Measurements from ENCODE around the gene MTA3. TPM values are rescaled to one million over a fixed set of nuclear protein-coding genes. Genes with fewer than 3 reads are reported as not detected.

MTA3 gene
- total RNA-seq, 3 donors from 2014 or later: 31.4 to 58.0 (median 49.2) TPM

GRCh38 chr2:42789751-42790150 is 221.3 kb downstream of the MTA3 start:
- Histone ChIP-seq H3K4me3 (no peak overlapping the region), H3K4me1 (peaks cover 0 to 3% of the 10 kb centered on the region in 2 donors), H3K9me3 (no peaks in the 10 kb centered on the region), H3K27ac (no peak overlapping the region), H3K27me3 (no peaks in the 10 kb centered on the region), H3K36me3 (no peaks in the 10 kb centered on the region)
- intact Hi-C loops (cut with DNase I; ENCODE audit: low total_unique reads): no loop called here
- no peak for DNase-seq (ENCODE audit: low spot score in 2 of 2)
- no peak for TF ChIP-seq POLR2A (IDR thresholded peaks at IDR 0.05)
- TF ChIP-seq POLR2AphosphoS5 (IDR thresholded peaks at IDR 0.05): no peak

DNA sequence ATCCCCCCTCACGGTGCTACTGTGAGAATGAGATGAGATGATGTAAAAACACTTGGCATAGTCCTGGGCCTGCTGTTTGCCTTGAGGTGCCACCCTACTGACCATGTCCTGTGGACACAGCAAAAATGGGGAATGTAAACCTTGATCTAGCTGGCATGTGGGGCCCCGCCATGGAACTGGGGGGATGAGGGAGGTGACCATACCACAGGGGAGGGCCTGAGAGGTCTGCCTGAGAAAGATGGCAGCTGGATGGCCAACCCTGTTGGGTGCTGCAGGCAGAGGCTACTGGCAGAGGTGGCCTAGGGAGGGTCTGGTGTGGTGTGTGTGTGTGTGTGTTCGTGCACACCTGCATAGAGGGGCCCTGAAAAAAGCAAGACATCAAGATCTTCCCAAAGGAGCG is 223.2 kb downstream of the MTA3 start:
- intact Hi-C loops (cut with DNase I; ENCODE audit: low total_unique reads): no loop called here
- Histone ChIP-seq H3K36me3 (no peaks in the 10 kb centered on the region), H3K4me1 (peaks cover 0 to 3% of the 10 kb centered on the region in 2 donors), H3K4me3 (peak overlapping the region; percentile 58 to 67 (median 66)), H3K27ac (peak overlapping the region; percentile 89 to 91), H3K9me3 (no peaks in the 10 kb centered on the region), H3K27me3 (no peaks in the 10 kb centered on the region)
- no peak for DNase-seq (ENCODE audit: low spot score in 2 of 2)
- TF ChIP-seq POLR2AphosphoS5 (IDR thresholded peaks at IDR 0.05) (no peak), POLR2A (IDR thresholded peaks at IDR 0.05) (no peak)
- TF ChIP-seq, protein P1, sequence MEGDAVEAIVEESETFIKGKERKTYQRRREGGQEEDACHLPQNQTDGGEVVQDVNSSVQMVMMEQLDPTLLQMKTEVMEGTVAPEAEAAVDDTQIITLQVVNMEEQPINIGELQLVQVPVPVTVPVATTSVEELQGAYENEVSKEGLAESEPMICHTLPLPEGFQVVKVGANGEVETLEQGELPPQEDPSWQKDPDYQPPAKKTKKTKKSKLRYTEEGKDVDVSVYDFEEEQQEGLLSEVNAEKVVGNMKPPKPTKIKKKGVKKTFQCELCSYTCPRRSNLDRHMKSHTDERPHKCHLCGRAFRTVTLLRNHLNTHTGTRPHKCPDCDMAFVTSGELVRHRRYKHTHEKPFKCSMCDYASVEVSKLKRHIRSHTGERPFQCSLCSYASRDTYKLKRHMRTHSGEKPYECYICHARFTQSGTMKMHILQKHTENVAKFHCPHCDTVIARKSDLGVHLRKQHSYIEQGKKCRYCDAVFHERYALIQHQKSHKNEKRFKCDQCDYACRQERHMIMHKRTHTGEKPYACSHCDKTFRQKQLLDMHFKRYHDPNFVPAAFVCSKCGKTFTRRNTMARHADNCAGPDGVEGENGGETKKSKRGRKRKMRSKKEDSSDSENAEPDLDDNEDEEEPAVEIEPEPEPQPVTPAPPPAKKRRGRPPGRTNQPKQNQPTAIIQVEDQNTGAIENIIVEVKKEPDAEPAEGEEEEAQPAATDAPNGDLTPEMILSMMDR (IDR thresholded peaks at IDR 0.05): no peak

DNA sequence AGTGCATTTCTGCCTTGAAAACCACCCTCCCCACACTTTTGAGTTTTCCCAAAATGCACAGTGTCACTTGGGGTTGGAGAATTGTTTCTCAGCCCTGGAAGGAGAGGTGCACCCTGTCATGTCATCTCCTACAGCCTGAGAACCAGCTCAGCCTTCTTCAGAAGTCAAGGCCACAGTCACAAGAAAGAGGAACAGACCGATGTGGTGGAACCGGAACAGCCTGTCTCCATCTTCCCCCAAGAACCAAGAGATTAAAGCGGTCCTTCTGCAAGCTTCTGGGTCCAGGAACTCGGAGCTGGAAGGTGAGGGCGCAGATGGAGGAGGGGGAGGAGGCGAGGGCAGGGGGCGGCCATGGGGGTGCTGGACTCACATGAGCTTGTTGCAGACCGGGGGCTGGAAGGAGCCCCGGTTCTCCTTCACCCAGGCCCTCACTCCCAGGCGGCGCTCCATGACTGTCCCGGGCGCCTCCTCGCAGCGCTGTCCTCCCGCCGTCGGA is 223.7 kb downstream of the MTA3 start:
- Histone ChIP-seq H3K27me3 (no peaks in the 10 kb centered on the region), H3K4me1 (peaks cover 0 to 3% of the 10 kb centered on the region in 2 donors), H3K9me3 (no peaks in the 10 kb centered on the region), H3K36me3 (no peaks in the 10 kb centered on the region), H3K27ac (peak overlapping the region; percentile 89 to 91), H3K4me3 (peak overlapping the region; percentile 58 to 67 (median 66))
- TF ChIP-seq POLR2A (IDR thresholded peaks at IDR 0.05): no peak
- TF ChIP-seq, protein P1 (IDR thresholded peaks at IDR 0.05): no peak
- no peak for TF ChIP-seq POLR2AphosphoS5 (IDR thresholded peaks at IDR 0.05)
- intact Hi-C loops (cut with DNase I; ENCODE audit: low total_unique reads): no loop called here
- DNase-seq (ENCODE audit: low spot score in 2 of 2): no peak

DNA sequence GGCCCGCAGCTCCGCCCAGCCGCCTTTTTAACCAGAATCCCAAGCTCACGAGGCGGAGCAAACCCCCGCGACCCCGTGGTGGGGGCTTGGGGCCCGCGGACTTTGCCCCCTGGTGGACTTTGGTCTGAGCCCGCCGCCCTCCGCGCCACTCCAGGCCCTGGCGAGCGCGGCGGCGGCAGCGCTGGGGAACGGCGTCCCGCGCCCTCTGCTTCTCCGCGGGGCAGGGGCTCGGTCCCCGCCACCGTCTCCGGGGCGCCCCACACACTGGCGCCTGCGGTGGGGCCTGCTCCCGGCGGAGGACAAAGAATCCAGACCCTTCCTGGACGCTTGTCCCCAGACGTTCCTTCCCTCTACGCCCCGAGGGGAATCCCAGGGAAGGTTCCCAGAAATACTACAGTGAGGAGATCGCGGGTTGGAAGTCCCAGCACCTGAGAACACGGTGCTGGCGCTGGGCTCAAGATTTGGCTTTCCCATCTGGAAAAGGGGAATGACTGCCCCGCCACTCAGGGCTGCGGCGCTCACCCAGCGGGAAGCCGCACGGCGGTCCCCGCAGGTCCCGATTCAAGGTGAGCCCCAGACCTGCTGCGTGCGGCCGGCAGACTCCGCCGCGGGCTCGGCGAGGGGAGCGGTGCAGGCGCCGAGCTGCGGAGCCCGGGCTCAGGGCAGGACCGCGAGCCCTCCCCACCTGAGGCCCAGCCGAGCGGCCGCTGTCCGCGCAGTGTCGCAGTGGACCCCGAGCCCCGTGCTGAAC is 224.3 kb downstream of the MTA3 start, which contains the start of gene HAAO:
TSS of gene HAAO (minus strand) at position 1 of the 751 bp plus-strand sequence. CDS start 47 bp downstream, outside the sequence.
- H3K9me3 ChIP-seq: no peaks in the 10 kb centered on the region
- peaks cover 0 to 3% of the 10 kb centered on the region in 2 donors for H3K4me1 ChIP-seq
- TF ChIP-seq POLR2A (IDR thresholded peaks at IDR 0.05): no peak
- TF ChIP-seq, protein P1 (IDR thresholded peaks at IDR 0.05): peak in 1 of 3 donors; percentile 13
- TF ChIP-seq POLR2AphosphoS5 (IDR thresholded peaks at IDR 0.05): no peak
- intact Hi-C loops (cut with DNase I; ENCODE audit: low total_unique reads): no loop called here
- H3K36me3 ChIP-seq: no peaks in the 10 kb centered on the region
- H3K27ac ChIP-seq: peak within 1 kb of the TSS; percentile 89 to 91
- DNase-seq (ENCODE audit: low spot score in 2 of 2): peak in 1 of 2 donors; percentile 29
- no peaks in the 10 kb centered on the region for H3K27me3 ChIP-seq
- peak within 1 kb of the TSS; percentile 58 to 67 (median 66) for H3K4me3 ChIP-seq

GRCh38 chr2:42793334-42794270 is 225.2 kb downstream of the MTA3 start:
- intact Hi-C loops (cut with DNase I; ENCODE audit: low total_unique reads): no loop called here
- H3K9me3 ChIP-seq: no peaks in the 10 kb centered on the region
- no peaks in the 10 kb centered on the region for H3K27me3 ChIP-seq
- H3K4me3 ChIP-seq: peak overlapping the region; percentile 58 to 67 (median 66)
- peak in 1 of 2 donors; percentile 29 for DNase-seq (ENCODE audit: low spot score in 2 of 2)
- peak overlapping the region; percentile 89 to 91 for H3K27ac ChIP-seq
- H3K36me3 ChIP-seq: no peaks in the 10 kb centered on the region
- TF ChIP-seq POLR2A (IDR thresholded peaks at IDR 0.05) (no peak), POLR2AphosphoS5 (IDR thresholded peaks at IDR 0.05) (no peak)
- TF ChIP-seq, protein P1 (IDR thresholded peaks at IDR 0.05): no peak
- peaks cover 0 to 3% of the 10 kb centered on the region in 2 donors for H3K4me1 ChIP-seq

Measured in breast epithelium (tissue), 4 donors.